ENCODE data around the gene PRICKLE1. TPM values are rescaled to one million over a fixed set of nuclear protein-coding genes. Genes with fewer than 3 reads are reported as not detected.

PRICKLE1 gene
- total RNA-seq, 2 donors from 2014 or later = not detected

- Mint-ChIP-seq H3K4me3 (no peak overlapping the region), H3K27me3 (peaks cover 4 to 16% of the 10 kb centered on the region in 2 donors), H3K4me1 (ENCODE audit: low read depth in 2 of 2) (peaks cover 15 to 18% of the 10 kb centered on the region in 2 donors), H3K9me3 (no peaks in the 10 kb centered on the region), H3K27ac (no peak overlapping the region), H3K36me3 (no peaks in the 10 kb centered on the region)
- no peak for DNase-seq (ENCODE audit: low spot score)
- ATAC-seq = no peak
These were observed 121.2 kb downstream of the PRICKLE1 start for GRCh38 chr12:42468341-42468821.

DNA sequence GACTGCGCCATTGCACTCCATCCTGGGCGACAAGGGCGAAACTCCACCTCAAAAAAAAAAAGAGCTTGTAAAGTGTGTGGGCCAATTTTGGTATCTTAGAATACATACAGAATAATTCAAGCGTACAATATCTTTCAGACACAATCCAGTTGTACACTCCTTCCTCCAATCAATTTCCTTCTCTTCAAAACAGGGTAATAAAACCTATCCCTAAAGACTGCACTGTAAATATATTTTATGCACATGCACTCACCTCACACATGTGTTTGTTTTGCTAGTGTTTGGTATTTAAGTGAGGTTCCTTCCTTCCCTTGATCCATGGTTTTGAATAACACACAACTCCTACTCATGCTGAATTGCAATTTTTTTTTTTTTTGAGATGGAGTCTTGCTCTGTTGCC, 125.9 kb downstream of the PRICKLE1 start:
- no peak overlapping the region for H3K4me3 Mint-ChIP-seq
- H3K27me3 Mint-ChIP-seq = no peaks in the 10 kb centered on the region
- ATAC-seq (no peak), DNase-seq (ENCODE audit: low spot score) (no peak)
- no peaks in the 10 kb centered on the region for H3K9me3 Mint-ChIP-seq
- no peaks in the 10 kb centered on the region for H3K36me3 Mint-ChIP-seq
- no peak overlapping the region for H3K27ac Mint-ChIP-seq
- H3K4me1 Mint-ChIP-seq (ENCODE audit: low read depth in 2 of 2) = peaks cover 4 to 5% of the 10 kb centered on the region in 2 donors

DNA sequence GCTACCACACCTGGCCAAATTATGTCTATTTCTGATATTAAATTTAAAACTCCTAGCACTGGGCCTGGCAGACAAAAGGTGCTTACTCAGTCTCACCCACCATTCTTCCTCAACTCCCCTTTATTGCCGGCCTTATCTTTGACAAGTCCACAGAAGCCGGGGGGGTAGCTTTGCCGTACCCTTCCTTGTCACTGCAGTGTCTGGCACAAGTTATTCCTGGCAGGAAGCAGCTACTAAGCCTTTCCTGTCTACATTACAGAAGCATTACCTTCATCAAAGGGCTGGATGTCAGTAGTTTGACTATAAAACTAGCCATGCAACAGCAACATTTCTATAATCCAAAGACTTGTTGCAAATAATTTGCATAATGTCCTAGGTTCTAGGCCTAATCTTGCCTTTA, 127.1 kb downstream of the PRICKLE1 start:
- H3K4me1 Mint-ChIP-seq (ENCODE audit: low read depth in 2 of 2) = no peaks in the 10 kb centered on the region
- ATAC-seq = no peak
- no peaks in the 10 kb centered on the region for H3K36me3 Mint-ChIP-seq
- H3K9me3 Mint-ChIP-seq = no peaks in the 10 kb centered on the region
- no peaks in the 10 kb centered on the region for H3K27me3 Mint-ChIP-seq
- no peak overlapping the region for H3K4me3 Mint-ChIP-seq
- no peak for DNase-seq (ENCODE audit: low spot score)
- H3K27ac Mint-ChIP-seq = no peak overlapping the region

GRCh38 chr12:42459336-42459847, 130.2 kb downstream of the PRICKLE1 start:
- H3K27me3 Mint-ChIP-seq = no peaks in the 10 kb centered on the region
- DNase-seq (ENCODE audit: low spot score) = no peak
- no peak for ATAC-seq
- no peaks in the 10 kb centered on the region for H3K9me3 Mint-ChIP-seq
- no peak overlapping the region for H3K27ac Mint-ChIP-seq
- no peaks in the 10 kb centered on the region for H3K36me3 Mint-ChIP-seq
- H3K4me1 Mint-ChIP-seq (ENCODE audit: low read depth in 2 of 2) = no peaks in the 10 kb centered on the region
- H3K4me3 Mint-ChIP-seq = no peak overlapping the region

- no peaks in the 10 kb centered on the region for H3K36me3 Mint-ChIP-seq
- ATAC-seq = no peak
- H3K27me3 Mint-ChIP-seq = no peaks in the 10 kb centered on the region
- H3K9me3 Mint-ChIP-seq = no peaks in the 10 kb centered on the region
- no peaks in the 10 kb centered on the region for H3K4me1 Mint-ChIP-seq (ENCODE audit: low read depth in 2 of 2)
- DNase-seq (ENCODE audit: low spot score) = no peak
- no peak overlapping the region for H3K27ac Mint-ChIP-seq
- no peak overlapping the region for H3K4me3 Mint-ChIP-seq
These were observed 131.0 kb downstream of the PRICKLE1 start for GRCh38 chr12:42458575-42458974.

- no peak for ATAC-seq
- no peak overlapping the region for H3K4me3 Mint-ChIP-seq
- peaks cover 30% of the 10 kb centered on the region for H3K36me3 Mint-ChIP-seq
- peaks cover 0 to 8% of the 10 kb centered on the region in 2 donors for H3K4me1 Mint-ChIP-seq (ENCODE audit: low read depth in 2 of 2)
- no peak for DNase-seq (ENCODE audit: low spot score)
- no peaks in the 10 kb centered on the region for H3K27me3 Mint-ChIP-seq
- H3K9me3 Mint-ChIP-seq = no peaks in the 10 kb centered on the region
- H3K27ac Mint-ChIP-seq = peak overlapping the region in 1 of 2 donors; percentile 6
These were observed 139.3 kb downstream of the PRICKLE1 start for GRCh38 chr12:42450248-42450647.

GRCh38 chr12:42448841-42449240, 140.7 kb downstream of the PRICKLE1 start:
- H3K27me3 Mint-ChIP-seq = no peaks in the 10 kb centered on the region
- H3K4me1 Mint-ChIP-seq (ENCODE audit: low read depth in 2 of 2) = peaks cover 0 to 8% of the 10 kb centered on the region in 2 donors
- H3K27ac Mint-ChIP-seq = no peak overlapping the region
- no peak overlapping the region for H3K4me3 Mint-ChIP-seq
- ATAC-seq (no peak), DNase-seq (ENCODE audit: low spot score) (no peak)
- H3K36me3 Mint-ChIP-seq = peaks cover 41% of the 10 kb centered on the region
- H3K9me3 Mint-ChIP-seq = no peaks in the 10 kb centered on the region

DNA sequence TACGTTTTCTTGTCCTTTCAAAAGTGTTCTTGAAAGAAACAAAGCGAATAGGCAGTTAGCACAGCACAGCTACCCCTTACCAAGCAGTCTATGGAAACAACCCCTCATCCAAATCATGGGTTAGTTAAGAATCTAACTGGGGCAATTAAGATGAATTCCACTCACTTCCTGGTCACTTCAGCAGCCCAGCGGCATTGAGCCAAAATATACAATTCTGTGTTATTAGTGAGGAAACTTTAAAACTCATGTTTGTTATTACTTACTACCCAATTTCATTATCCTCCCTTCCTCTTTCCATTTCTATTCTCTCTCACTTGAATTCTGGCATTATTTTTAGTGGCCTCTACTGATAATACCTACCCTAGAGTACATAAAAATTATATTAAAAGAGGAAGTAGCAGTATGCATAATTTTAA, 142.2 kb downstream of the PRICKLE1 start:
- Mint-ChIP-seq H3K36me3 (peaks cover 41% of the 10 kb centered on the region), H3K4me3 (no peak overlapping the region), H3K27me3 (no peaks in the 10 kb centered on the region), H3K9me3 (no peaks in the 10 kb centered on the region), H3K4me1 (ENCODE audit: low read depth in 2 of 2) (peaks cover 0 to 8% of the 10 kb centered on the region in 2 donors), H3K27ac (no peak overlapping the region)
- no peak for DNase-seq (ENCODE audit: low spot score)
- ATAC-seq = no peak

DNA sequence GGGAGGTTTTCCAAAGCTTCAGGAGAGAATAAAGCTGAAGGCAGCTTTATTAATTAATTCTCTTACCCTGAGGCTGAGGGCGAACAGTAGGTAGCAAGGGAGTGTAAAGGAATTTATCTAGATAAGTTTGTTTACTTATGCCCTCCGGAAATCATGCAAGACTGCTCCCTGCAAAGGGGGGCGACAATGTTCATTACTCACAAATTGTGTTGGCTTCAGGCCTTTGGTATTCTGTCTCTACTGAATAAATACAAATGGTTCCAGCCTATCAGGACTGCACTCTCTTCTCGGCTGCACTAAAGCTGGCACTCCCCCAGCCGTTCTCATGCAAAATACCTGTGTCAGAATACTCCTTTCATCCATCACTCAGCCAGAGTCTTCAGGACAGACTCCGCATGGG, 142.8 kb downstream of the PRICKLE1 start:
- ATAC-seq = no peak
- no peak for DNase-seq (ENCODE audit: low spot score)
- Mint-ChIP-seq H3K9me3 (no peaks in the 10 kb centered on the region), H3K27me3 (no peaks in the 10 kb centered on the region), H3K27ac (no peak overlapping the region), H3K4me1 (ENCODE audit: low read depth in 2 of 2) (peaks cover 0 to 8% of the 10 kb centered on the region in 2 donors), H3K4me3 (no peak overlapping the region), H3K36me3 (peaks cover 41% of the 10 kb centered on the region)

DNA sequence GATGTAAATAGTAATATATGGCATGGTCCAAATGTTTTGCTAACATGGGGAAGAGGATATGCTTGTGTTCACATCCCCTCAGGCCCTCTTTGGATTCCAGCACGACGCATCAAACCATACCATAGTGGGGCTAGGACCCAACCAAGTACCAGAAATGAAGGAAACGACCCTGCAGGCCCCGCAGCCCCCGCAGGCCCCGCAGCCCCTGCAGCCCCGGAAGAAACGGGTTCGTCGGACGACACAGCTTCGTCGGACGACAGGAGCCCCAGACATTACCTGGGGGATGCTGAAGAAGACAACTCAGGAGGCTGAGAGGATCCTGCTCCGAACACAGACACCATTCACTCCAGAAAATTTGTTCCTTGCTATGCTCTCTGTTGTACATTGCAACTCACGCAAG, 143.7 kb downstream of the PRICKLE1 start:
- no peak overlapping the region for H3K4me3 Mint-ChIP-seq
- no peak overlapping the region for H3K27ac Mint-ChIP-seq
- H3K27me3 Mint-ChIP-seq = no peaks in the 10 kb centered on the region
- DNase-seq (ENCODE audit: low spot score) = no peak
- no peaks in the 10 kb centered on the region for H3K9me3 Mint-ChIP-seq
- H3K36me3 Mint-ChIP-seq = peaks cover 41% of the 10 kb centered on the region
- peaks cover 0 to 8% of the 10 kb centered on the region in 2 donors for H3K4me1 Mint-ChIP-seq (ENCODE audit: low read depth in 2 of 2)
- no peak for ATAC-seq

- no peak overlapping the region for H3K27ac Mint-ChIP-seq
- ATAC-seq (no peak), DNase-seq (ENCODE audit: low spot score) (no peak)
- peaks cover 0 to 2% of the 10 kb centered on the region in 2 donors for H3K4me1 Mint-ChIP-seq (ENCODE audit: low read depth in 2 of 2)
- H3K4me3 Mint-ChIP-seq = no peak overlapping the region
- H3K27me3 Mint-ChIP-seq = no peaks in the 10 kb centered on the region
- H3K9me3 Mint-ChIP-seq = no peaks in the 10 kb centered on the region
- H3K36me3 Mint-ChIP-seq = peaks cover 35% of the 10 kb centered on the region
These were observed 145.2 kb downstream of the PRICKLE1 start for GRCh38 chr12:42444192-42444943.

DNA sequence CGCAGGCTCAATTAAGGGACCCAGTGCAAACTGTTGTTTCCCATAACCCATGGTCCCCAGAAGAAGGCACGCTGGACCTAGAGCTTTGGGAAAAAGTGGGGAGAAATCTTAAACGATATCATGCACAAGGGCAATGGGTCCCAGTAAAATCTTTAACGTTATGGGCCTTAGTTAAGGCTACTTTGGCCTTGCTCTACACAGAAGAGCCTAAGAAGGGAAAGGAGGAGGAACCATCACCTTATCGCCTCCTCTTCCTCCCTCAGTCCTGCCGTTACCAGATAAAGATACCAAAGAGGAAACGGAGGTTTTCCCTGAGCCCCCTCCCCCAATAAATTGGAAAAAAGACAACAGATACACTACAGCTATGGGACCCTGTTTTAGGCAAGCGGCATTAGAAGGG, 146.7 kb downstream of the PRICKLE1 start:
- no peak for DNase-seq (ENCODE audit: low spot score)
- H3K27me3 Mint-ChIP-seq = no peaks in the 10 kb centered on the region
- H3K27ac Mint-ChIP-seq = no peak overlapping the region
- no peaks in the 10 kb centered on the region for H3K9me3 Mint-ChIP-seq
- H3K4me3 Mint-ChIP-seq = no peak overlapping the region
- peaks cover 25% of the 10 kb centered on the region for H3K36me3 Mint-ChIP-seq
- H3K4me1 Mint-ChIP-seq (ENCODE audit: low read depth in 2 of 2) = no peaks in the 10 kb centered on the region
- ATAC-seq = no peak

DNA sequence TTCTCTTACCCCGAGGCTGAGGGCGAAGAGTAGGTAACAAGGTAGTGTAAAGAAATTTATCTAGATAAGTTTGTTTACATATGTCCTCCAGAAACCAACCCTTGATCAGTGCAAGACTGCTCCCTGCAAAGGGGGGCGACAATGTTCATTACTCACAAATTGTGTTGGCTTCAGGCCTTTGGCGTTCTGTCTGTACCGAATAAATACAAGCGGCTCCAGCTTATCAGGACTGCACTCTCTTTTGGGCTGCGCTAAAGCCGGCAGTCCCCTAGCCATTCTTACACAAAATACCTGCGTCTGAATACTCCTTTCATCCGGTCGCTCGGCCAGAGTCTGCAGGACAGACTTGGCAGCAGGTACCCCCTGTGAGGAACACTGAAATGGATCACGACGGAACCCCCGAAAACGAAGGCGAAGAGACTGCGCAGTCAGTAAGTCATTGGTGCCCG, 147.2 kb downstream of the PRICKLE1 start:
- H3K4me3 Mint-ChIP-seq = no peak overlapping the region
- no peak for DNase-seq (ENCODE audit: low spot score)
- no peaks in the 10 kb centered on the region for H3K9me3 Mint-ChIP-seq
- H3K27me3 Mint-ChIP-seq = no peaks in the 10 kb centered on the region
- ATAC-seq = no peak
- peaks cover 22% of the 10 kb centered on the region for H3K36me3 Mint-ChIP-seq
- H3K27ac Mint-ChIP-seq = no peak overlapping the region
- H3K4me1 Mint-ChIP-seq (ENCODE audit: low read depth in 2 of 2) = no peaks in the 10 kb centered on the region

DNA sequence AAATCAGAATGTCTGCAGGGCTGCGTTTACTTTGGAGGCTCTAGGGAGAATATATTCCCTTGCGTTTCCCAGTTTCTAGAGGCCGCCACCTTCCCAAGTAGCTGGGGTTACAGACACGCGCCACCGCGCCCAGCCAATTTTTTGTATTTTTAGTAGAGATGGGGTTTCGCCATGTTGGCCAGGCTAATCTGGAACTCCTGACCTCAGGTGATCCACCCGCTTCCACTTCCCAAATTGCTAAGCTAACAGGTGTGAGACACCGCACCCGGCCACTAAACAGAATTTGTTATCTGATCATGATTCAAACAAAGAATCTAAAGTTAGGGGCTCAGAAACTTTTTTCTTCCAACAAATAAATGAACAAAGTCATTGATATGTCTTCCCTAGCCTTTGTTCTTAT, 148.9 kb downstream of the PRICKLE1 start:
- peaks cover 0 to 3% of the 10 kb centered on the region in 2 donors for H3K4me1 Mint-ChIP-seq (ENCODE audit: low read depth in 2 of 2)
- peaks cover 15% of the 10 kb centered on the region for H3K36me3 Mint-ChIP-seq
- no peak overlapping the region for H3K27ac Mint-ChIP-seq
- ATAC-seq = no peak
- H3K4me3 Mint-ChIP-seq = no peak overlapping the region
- H3K27me3 Mint-ChIP-seq = no peaks in the 10 kb centered on the region
- DNase-seq (ENCODE audit: low spot score) = no peak
- H3K9me3 Mint-ChIP-seq = no peaks in the 10 kb centered on the region
